Stimulated activated CD8-positive, alpha-beta memory T cell treated with anti-CD3 and anti-CD28 coated beads, Interleukin-7, amount 100 ng/mL, for 4 hours (primary cell): Measurements from ENCODE around the gene GABRP.
"Not testable (repeated sequence)": the region's sequence is repeated elsewhere in the genome, so short reads cannot be mapped to it uniquely, and the experiment has no call there.

Experiments
- DNase-seq, 2 donors: peaks; one replicate each; pipeline ENCODE4 v3.0.0-alpha.2; 2020; ENCODE audit warnings: low read depth in 2 of 2

GABRP gene

GRCh38 chr5:170783498-170784247 is at the start of gene GABRP:
Gene GABRP (plus strand): TSS chr5:170783725. CDS start chr5:170788616, 4,891 bp downstream.
- no peak for DNase-seq

GRCh38 chr5:170736966-170737365 is 46.6 kb upstream of the GABRP start:
- no peak for DNase-seq

- no peak for DNase-seq
Measured at GRCh38 chr5:170737591-170737990, 45.9 kb upstream of the GABRP start.

- no peak for DNase-seq
Measured at GRCh38 chr5:170738840-170739239, 44.7 kb upstream of the GABRP start.

- DNase-seq, result no peak
Measured at GRCh38 chr5:170739446-170739845, 44.1 kb upstream of the GABRP start.

- DNase-seq, result no peak
Measured at GRCh38 chr5:170740551-170741205, 42.8 kb upstream of the GABRP start.

- no peak for DNase-seq
Measured at GRCh38 chr5:170741801-170742200, 41.7 kb upstream of the GABRP start.

- DNase-seq, result no peak
Measured at GRCh38 chr5:170743876-170744212, 39.7 kb upstream of the GABRP start.

GRCh38 chr5:170745481-170746071 is 37.9 kb upstream of the GABRP start:
- no peak for DNase-seq

- no peak for DNase-seq
Measured at GRCh38 chr5:170746075-170746960, 37.2 kb upstream of the GABRP start.

- DNase-seq, result no peak
Measured at GRCh38 chr5:170746961-170747340, 36.6 kb upstream of the GABRP start.

- DNase-seq, result no peak
Measured at GRCh38 chr5:170747357-170747756, 36.2 kb upstream of the GABRP start.

GRCh38 chr5:170747851-170748250 is 35.7 kb upstream of the GABRP start:
- no peak for DNase-seq

- no peak for DNase-seq
Measured at GRCh38 chr5:170748951-170749471, 34.5 kb upstream of the GABRP start.

- no peak for DNase-seq
Measured at GRCh38 chr5:170749911-170750431, 33.6 kb upstream of the GABRP start.

GRCh38 chr5:170750791-170751190 is 32.7 kb upstream of the GABRP start:
- no peak for DNase-seq

GRCh38 chr5:170751631-170752030 is 31.9 kb upstream of the GABRP start:
- no peak for DNase-seq

- DNase-seq, result no peak
Measured at GRCh38 chr5:170752257-170753215, 31.0 kb upstream of the GABRP start.

- DNase-seq, result no peak
Measured at GRCh38 chr5:170753311-170753710, 30.2 kb upstream of the GABRP start.

- DNase-seq, result not testable (repeated sequence)
Measured at GRCh38 chr5:170754508-170754907, 29.0 kb upstream of the GABRP start.
